Activated CD4-positive, alpha-beta memory T cell treated with anti-CD3 and anti-CD28 coated beads for 36 hours (primary cell): Measurements from ENCODE around the gene ZSCAN18. TPM values are rescaled to one million over a fixed set of nuclear protein-coding genes. Genes with fewer than 3 reads are reported as not detected.

Experiments used
- CTCF ChIA-PET: fragments of 350-600 bp; sonication (Branson Sonifier 250); formaldehyde crosslinking; loops from one replicate; lab custom pipeline; 2021; ENCODE audit warnings: antibody characterized with exemption, inconsistent platforms; lab: Charles Lee
- POLR2A ChIA-PET: fragments of 350-600 bp; sonication (Branson Sonifier 250); formaldehyde crosslinking; loops from one replicate; lab custom pipeline; 2021; ENCODE audit warnings: antibody characterized with exemption; lab: Charles Lee
- DNase-seq: peaks from one replicate; pipeline ENCODE4 v3.0.0-alpha.2; 2020
- H3K27ac Mint-ChIP-seq: one replicate; pipeline ENCODE4 v1.8.0; 2021; ENCODE audit warnings: mixed read lengths
- H3K27me3 Mint-ChIP-seq: one replicate; pipeline ENCODE4 v1.8.0; 2021; ENCODE audit warnings: mixed read lengths
- H3K36me3 Mint-ChIP-seq: one replicate; pipeline ENCODE4 v1.8.0; 2021; ENCODE audit warnings: mixed read lengths
- H3K4me1 Mint-ChIP-seq: one replicate; pipeline ENCODE4 v1.8.0; 2021; ENCODE audit warnings: low read depth, mixed read lengths
- H3K4me3 Mint-ChIP-seq: one replicate; pipeline ENCODE4 v1.8.0; 2021; ENCODE audit warnings: mild to moderate bottlenecking, mixed read lengths
- H3K9me3 Mint-ChIP-seq: one replicate; pipeline ENCODE4 v1.8.0; 2021; ENCODE audit warnings: mixed read lengths
- intact Hi-C: fragments of 100-400 bp; cut with micrococcal nuclease; formaldehyde crosslinking; loops from one replicate; pipeline ENCODE4 v1.15.1; 2023
- total RNA-seq, 2 experiments: library from RNA; stranded (reverse); gene quantifications; one replicate each; pipeline ENCODE4 v1.2.3, GENCODE V29; 2021

The ZSCAN18 gene
- total RNA-seq, 2 experiments from 2014 or later, result 13.8 to 15.7 TPM

DNA sequence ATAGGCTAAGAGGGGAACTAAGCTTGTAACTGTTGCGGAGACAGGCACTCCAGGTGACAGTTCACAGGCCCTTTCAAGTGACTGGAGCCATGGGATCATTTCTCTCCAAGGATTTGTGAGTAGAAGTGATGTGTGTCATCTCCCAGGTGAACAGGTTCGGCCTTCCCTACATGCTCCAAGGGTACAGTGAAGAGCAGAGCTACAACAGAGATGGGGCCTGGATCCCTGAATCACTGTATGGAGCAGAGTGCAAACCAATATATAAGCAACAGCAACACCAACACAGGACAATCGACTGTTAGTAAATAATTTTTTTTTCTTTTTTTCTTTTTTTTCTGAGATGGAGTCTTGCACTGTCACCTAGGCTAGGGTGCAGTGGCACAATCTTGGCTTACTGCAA, 15.0 kb downstream of the ZSCAN18 start:
- H3K4me3 Mint-ChIP-seq, result no peak overlapping the region
- no peak for DNase-seq
- H3K27me3 Mint-ChIP-seq, result no peaks in the 10 kb centered on the region
- ChIA-PET CTCF (no interaction called here), POLR2A (no interaction called here)
- H3K4me1 Mint-ChIP-seq, result no peaks in the 10 kb centered on the region
- peaks cover 36% of the 10 kb centered on the region for H3K36me3 Mint-ChIP-seq
- intact Hi-C loops, result no loop called here
- no peak overlapping the region for H3K27ac Mint-ChIP-seq
- H3K9me3 Mint-ChIP-seq, result peaks cover 50% of the 10 kb centered on the region

DNA sequence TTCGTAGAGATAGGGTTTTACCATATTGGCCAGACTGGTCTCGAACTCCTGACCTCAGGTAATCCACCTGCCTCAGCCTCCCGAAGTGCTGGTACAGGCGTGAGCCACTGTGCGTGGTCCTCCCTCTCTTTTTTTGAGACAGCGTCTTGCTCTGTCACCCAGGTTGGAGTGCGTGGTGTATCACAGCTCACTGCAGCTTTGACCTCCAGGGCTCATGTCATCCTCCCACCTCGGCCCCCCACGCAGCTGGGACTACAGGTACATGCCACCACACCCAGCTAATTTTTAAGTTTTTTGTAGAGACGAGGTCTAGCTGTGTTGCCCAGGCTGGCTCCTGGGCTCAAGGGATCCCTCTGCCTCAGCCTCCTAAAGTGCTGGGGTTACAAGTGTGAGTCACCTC, 18.2 kb downstream of the ZSCAN18 start:
- Mint-ChIP-seq H3K27me3 (no peaks in the 10 kb centered on the region), H3K4me1 (no peaks in the 10 kb centered on the region), H3K36me3 (peaks cover 27% of the 10 kb centered on the region), H3K4me3 (no peak overlapping the region), H3K27ac (no peak overlapping the region), H3K9me3 (peaks cover 59% of the 10 kb centered on the region)
- no peak for DNase-seq
- ChIA-PET CTCF (no interaction called here), POLR2A (no interaction called here)
- intact Hi-C loops, result no loop called here

DNA sequence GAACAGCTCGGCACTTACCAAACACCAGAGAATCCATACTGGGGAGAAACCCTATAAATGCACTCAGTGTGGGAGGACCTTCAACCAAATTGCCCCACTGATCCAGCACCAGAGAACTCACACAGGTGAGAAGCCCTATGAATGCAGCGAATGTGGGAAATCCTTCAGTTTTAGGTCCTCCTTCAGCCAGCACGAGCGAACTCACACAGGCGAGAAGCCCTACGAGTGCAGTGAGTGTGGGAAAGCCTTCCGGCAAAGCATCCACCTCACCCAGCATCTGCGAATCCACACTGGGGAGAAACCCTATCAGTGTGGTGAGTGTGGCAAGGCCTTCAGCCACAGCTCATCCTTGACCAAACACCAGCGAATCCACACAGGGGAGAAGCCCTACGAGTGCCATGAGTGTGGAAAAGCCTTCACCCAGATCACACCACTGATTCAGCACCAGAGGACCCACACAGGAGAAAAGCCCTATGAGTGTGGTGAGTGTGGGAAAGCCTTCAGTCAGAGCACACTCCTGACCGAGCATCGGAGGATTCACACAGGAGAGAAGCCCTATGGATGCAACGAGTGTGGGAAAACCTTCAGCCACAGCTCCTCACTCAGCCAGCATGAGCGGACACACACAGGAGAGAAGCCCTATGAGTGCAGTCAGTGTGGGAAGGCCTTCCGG, 30.7 kb downstream of the ZSCAN18 start:
- Mint-ChIP-seq H3K36me3 (peaks cover 42% of the 10 kb centered on the region), H3K4me1 (no peaks in the 10 kb centered on the region)
- POLR2A ChIA-PET, result no interaction called here

DNA sequence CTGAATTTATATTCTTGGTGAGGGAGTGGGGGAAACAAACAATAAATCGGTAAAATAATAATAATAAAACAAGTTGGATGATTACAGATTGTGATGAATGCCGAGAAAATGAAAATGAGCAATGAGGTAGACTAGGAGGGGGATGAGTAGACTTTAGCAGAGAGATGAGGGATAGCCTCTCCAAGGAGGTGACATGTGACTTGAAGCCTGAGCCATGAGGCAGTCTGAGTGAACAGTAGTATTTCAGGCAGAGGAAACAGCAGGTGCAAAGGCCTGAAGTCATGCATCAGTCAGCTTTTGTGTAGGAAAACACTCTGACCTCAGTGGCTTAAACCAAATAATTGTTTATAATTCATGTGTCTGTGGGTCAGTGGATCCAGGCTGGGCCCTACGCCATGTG, 34.3 kb downstream of the ZSCAN18 start:
- Mint-ChIP-seq H3K4me1 (peaks cover 3% of the 10 kb centered on the region), H3K27me3 (peaks cover 5% of the 10 kb centered on the region), H3K4me3 (no peak overlapping the region), H3K9me3 (peaks cover 73% of the 10 kb centered on the region), H3K36me3 (peaks cover 46% of the 10 kb centered on the region), H3K27ac (no peak overlapping the region)
- intact Hi-C loops, result no loop called here
- no peak for DNase-seq
- ChIA-PET POLR2A (no interaction called here), CTCF (no interaction called here)

More for the DNA sequence above, 30.7 kb downstream of the ZSCAN18 start:
- Mint-ChIP-seq H3K27me3 (no peaks in the 10 kb centered on the region), H3K27ac (no peak overlapping the region), H3K4me3 (no peak overlapping the region), H3K9me3 (peaks cover 78% of the 10 kb centered on the region)
- CTCF ChIA-PET, result no interaction called here
- intact Hi-C loops, result no loop called here
- DNase-seq, result no peak

DNA sequence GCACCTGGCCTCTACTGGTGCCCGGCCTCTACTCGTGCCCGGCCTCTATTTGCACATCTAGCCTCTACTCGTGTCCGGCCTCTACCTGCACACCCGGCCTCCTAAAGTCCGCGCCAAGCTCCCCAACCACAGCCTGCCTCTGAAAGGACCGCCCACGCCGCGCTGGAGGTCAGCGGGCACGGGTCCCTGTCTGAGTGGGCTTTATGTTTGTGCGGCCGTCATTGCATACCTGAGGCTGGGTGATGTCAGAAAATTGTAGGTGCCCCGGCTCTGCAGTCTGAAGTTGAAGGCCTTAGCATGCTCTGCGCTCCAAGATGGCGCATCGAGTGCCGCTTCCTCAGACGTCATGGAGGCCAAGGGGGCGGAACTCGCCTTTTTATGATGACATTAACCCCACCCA, 37.8 kb downstream of the ZSCAN18 start:
- H3K9me3 Mint-ChIP-seq, result peaks cover 63% of the 10 kb centered on the region
- no peak overlapping the region for H3K4me3 Mint-ChIP-seq
- POLR2A ChIA-PET, result no interaction called here
- H3K27me3 Mint-ChIP-seq, result peaks cover 19% of the 10 kb centered on the region
- peaks cover 4% of the 10 kb centered on the region for H3K4me1 Mint-ChIP-seq
- peaks cover 44% of the 10 kb centered on the region for H3K36me3 Mint-ChIP-seq
- H3K27ac Mint-ChIP-seq, result no peak overlapping the region
- CTCF ChIA-PET, result interaction anchor here (0.6 kb wide), 1 partner anchor 81 kb away, joined by 3 read pairs; no protein-coding TSS in a partner anchor
- DNase-seq, result no peak
- intact Hi-C loops, result no loop called here

DNA sequence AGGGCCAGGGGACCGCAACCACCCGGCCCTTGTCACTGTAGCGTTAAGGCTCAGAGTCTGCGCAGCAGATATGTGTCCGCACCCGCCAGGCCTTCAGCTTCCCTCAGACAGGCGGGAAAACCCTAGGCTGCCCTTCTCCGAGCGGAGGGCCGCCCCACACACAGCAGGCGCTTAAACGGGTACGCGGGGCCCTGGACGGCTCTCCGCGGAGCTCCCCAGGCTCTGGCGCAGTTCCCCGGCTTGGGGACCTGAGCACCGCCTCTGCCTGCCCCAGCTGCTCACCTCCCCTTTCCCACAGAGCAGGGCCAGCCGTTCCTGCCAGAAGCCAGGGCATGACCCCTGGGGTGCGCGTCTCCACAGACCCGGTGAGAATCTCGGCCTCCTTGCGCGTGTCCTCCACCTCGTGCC, 38.4 kb downstream of the ZSCAN18 start:
- ChIA-PET POLR2A (interaction anchor here (0.9 kb wide), 1 partner anchor 122 kb away, joined by 4 read pairs; no protein-coding TSS in a partner anchor), CTCF (interaction anchor here (0.6 kb wide), 1 partner anchor 81 kb away, joined by 3 read pairs; no protein-coding TSS in a partner anchor)
- Mint-ChIP-seq H3K27ac (no peak overlapping the region), H3K27me3 (peaks cover 19% of the 10 kb centered on the region), H3K4me1 (peaks cover 4% of the 10 kb centered on the region), H3K36me3 (peaks cover 49% of the 10 kb centered on the region), H3K4me3 (no peak overlapping the region), H3K9me3 (peaks cover 61% of the 10 kb centered on the region)
- intact Hi-C loops, result no loop called here
- no peak for DNase-seq

DNA sequence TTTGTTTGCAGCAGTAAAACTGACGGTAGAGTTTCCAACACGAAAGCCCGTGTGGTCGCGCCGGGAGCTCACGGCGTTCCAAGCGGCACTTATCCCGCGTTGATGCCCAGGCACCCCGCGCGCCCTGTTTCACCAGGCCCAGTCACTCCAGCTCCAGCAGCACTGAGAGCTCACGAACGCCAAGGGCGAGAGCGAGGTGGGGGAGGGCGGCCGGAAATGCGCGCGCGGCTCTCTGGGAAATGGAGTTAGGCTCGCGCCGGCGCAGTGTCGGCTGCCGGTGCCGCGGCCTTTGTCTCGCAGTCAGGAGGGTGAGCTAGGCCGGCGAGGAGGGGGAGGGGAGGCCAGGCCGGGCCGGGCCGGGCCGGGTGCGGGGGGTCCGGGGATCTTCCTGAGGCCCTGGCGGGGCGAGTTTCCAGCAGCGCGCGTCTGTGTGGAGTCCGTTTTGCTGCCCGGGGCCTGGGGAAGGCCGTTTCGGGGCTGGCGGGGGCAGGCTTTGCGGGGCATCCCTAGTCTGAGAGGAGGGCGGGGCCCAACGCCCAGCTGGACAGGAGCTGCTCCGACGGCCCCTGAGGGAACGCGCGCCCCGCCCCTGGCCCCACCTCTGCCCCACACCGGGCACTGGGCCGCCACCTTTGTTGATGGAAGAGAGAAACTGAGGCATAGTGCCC, 38.9 kb downstream of the ZSCAN18 start, which contains the start of gene ZNF135:
Gene ZNF135, plus strand, starts transcription at position 280 of the 668 bp plus-strand sequence. CDS start 721 bp downstream, outside the sequence.
- Mint-ChIP-seq H3K36me3 (peaks cover 50% of the 10 kb centered on the region), H3K4me1 (peaks cover 4% of the 10 kb centered on the region), H3K27ac (no peak within 1 kb of the TSS), H3K27me3 (peaks cover 19% of the 10 kb centered on the region), H3K4me3 (peak within 1 kb of the TSS; percentile 34), H3K9me3 (peaks cover 62% of the 10 kb centered on the region)
- ChIA-PET CTCF (interaction anchor here (0.6 kb wide), 1 partner anchor 460 kb away, joined by 4 read pairs; no protein-coding TSS in a partner anchor), POLR2A (interaction anchor here (0.9 kb wide), 1 partner anchor 123 kb away, joined by 4 read pairs; no protein-coding TSS in a partner anchor)
- peak; percentile 45 for DNase-seq
- intact Hi-C loops, result no loop called here

DNA sequence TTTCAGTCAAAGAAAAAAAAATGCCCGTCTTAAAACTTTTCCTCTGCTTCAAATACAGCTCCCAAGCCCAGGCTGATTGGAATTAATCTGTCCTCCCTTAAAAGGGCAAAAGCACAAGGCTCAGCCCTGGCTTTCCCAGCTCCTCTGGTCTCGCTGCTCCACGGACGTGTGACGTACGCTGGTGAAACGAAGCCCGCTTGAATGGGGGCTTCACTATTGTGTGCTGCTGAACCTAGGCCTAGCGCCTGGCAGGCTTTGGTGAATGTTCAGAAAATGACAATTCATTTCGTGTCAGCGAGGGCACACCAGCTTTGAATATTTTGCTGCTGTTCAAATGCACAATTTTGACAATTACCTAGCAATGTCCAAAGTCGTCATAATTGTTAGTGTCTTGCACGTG, 39.6 kb downstream of the ZSCAN18 start:
- H3K36me3 Mint-ChIP-seq, result peaks cover 45% of the 10 kb centered on the region
- CTCF ChIA-PET, result interaction anchor here (0.6 kb wide), 1 partner anchor 460 kb away, joined by 4 read pairs; no protein-coding TSS in a partner anchor

DNA sequence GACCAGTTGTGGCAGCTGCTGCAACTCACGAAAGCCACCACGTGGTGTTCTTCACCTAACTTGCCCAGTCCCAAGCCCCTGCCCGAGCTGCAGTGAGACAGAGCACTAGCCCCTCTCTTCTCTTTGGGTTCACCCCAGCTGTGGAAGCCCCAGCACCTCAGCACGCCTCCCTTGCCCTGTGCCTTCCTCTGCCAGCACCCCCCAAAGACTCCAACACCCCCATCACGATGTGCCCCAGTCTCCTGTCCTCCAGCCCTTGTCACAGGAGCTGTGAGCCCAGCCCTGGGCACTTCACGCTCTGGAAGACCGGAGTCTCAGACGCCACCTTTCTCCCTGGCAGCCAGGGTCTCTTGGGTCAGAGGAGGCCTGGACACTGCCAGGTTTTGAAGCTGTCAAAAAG, 41.2 kb downstream of the ZSCAN18 start:
- peaks cover 43% of the 10 kb centered on the region for H3K36me3 Mint-ChIP-seq
- peaks cover 4% of the 10 kb centered on the region for H3K4me1 Mint-ChIP-seq
- DNase-seq, result no peak
- peaks cover 49% of the 10 kb centered on the region for H3K9me3 Mint-ChIP-seq
- no peak overlapping the region for H3K27ac Mint-ChIP-seq
- CTCF ChIA-PET, result no interaction called here
- H3K27me3 Mint-ChIP-seq, result peaks cover 19% of the 10 kb centered on the region
- intact Hi-C loops, result no loop called here
- H3K4me3 Mint-ChIP-seq, result no peak overlapping the region
- POLR2A ChIA-PET, result no interaction called here

More for the DNA sequence above, 39.6 kb downstream of the ZSCAN18 start:
- H3K4me1 Mint-ChIP-seq, result peaks cover 4% of the 10 kb centered on the region
- H3K27ac Mint-ChIP-seq, result no peak overlapping the region
- no peak for DNase-seq
- peaks cover 19% of the 10 kb centered on the region for H3K27me3 Mint-ChIP-seq
- intact Hi-C loops, result no loop called here
- POLR2A ChIA-PET, result interaction anchor here (0.9 kb wide), 1 partner anchor 123 kb away, joined by 4 read pairs; no protein-coding TSS in a partner anchor
- peaks cover 55% of the 10 kb centered on the region for H3K9me3 Mint-ChIP-seq
- H3K4me3 Mint-ChIP-seq, result no peak overlapping the region

DNA sequence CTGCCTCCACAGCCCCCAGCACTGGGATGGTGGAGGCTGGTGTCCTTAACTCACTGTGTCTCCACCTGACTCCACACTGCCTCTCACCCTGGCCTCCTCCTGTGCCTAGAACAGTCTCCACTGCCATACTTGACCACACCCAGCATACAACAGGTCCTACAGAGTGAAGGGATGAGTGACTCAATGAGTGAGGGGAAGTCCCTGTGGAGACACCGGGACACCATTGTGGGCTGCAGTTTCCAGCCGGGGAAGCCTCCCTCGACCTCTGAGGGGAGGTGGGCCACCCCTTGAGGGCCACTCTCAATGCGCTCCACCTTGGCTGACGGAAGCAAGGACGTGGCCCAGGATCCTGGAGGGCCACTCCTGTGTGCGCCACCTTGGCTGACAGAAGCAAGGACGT, 41.8 kb downstream of the ZSCAN18 start:
- peaks cover 51% of the 10 kb centered on the region for H3K9me3 Mint-ChIP-seq
- no peak overlapping the region for H3K4me3 Mint-ChIP-seq
- no peak for DNase-seq
- H3K27ac Mint-ChIP-seq, result no peak overlapping the region
- peaks cover 19% of the 10 kb centered on the region for H3K27me3 Mint-ChIP-seq
- ChIA-PET CTCF (no interaction called here), POLR2A (no interaction called here)
- peaks cover 4% of the 10 kb centered on the region for H3K4me1 Mint-ChIP-seq
- H3K36me3 Mint-ChIP-seq, result peaks cover 42% of the 10 kb centered on the region
- intact Hi-C loops, result no loop called here

DNA sequence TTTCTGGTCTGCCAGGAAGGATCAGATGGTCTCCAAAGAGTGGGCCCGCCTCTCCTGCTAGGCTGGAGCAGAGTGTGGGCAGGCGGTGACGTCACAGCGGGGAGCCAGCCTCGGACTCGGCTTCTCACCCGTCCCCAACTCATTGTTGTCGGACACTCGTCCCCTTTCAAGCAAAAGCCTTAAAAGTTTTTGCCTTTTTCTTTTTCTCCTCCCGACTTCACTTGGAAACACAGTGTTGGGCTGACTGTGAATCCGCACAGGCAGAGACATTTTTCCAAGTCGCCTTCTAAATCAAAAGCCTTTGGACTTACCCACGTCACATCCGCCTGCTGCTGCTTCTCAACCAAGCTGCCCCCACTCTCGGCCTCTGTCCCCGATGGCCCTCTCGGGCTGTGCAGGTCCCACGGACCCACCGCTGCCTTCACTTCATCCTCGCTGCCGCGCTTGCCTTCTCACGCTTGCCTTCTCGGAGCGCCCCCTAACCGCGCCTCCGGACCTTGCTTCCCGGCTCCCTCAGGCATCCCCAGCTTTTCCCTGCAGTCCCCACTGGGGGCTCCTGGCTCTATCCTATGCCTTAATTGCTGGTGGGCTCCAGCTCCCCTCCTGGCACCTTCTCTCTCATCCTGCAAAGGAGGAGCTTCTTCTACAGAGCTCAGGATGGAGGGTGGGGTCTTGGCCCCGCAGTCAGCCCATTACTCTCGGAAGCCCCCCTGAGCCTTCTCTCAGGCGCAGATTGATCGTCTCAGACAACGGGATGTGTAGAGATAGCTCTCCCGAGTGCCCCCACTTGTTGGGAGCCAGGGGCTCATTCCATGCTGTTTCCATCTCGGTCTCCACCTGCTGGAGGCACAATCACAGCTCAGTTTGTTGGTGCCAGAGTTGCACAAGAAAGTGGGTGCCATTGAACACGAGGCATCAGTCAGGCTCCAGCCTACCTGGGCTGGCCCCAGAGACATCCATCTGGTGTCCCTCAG, 42.8 kb downstream of the ZSCAN18 start:
- no peak overlapping the region for H3K4me3 Mint-ChIP-seq
- no peak overlapping the region for H3K27ac Mint-ChIP-seq
- peaks cover 40% of the 10 kb centered on the region for H3K36me3 Mint-ChIP-seq
- H3K4me1 Mint-ChIP-seq, result peaks cover 4% of the 10 kb centered on the region
- intact Hi-C loops, result no loop called here
- H3K27me3 Mint-ChIP-seq, result peaks cover 19% of the 10 kb centered on the region
- DNase-seq, result no peak
- ChIA-PET CTCF (no interaction called here), POLR2A (no interaction called here)
- H3K9me3 Mint-ChIP-seq, result peaks cover 53% of the 10 kb centered on the region
